Osteocyte (in vitro differentiated cells): Measurements from ENCODE around the gene ATXN1. TPM values are rescaled to one million over a fixed set of nuclear protein-coding genes. Genes with fewer than 3 reads are reported as not detected.

ENCODE experiments used
- DNase-seq: peaks from one replicate; pipeline ENCODE4 v3.0.0; 2021; ENCODE audit warnings: mixed read lengths; ENCODE audit not compliant: unreplicated experiment; ENCODE audit errors: extremely low spot score
- H3K27ac Mint-ChIP-seq: one replicate; pipeline ENCODE4 v1.8.0; 2021; ENCODE audit warnings: mild to moderate bottlenecking, mixed read lengths; ENCODE audit not compliant: unreplicated experiment
- H3K27me3 Mint-ChIP-seq: one replicate; pipeline ENCODE4 v1.8.0; 2021; ENCODE audit warnings: mixed read lengths; ENCODE audit not compliant: unreplicated experiment
- H3K36me3 Mint-ChIP-seq: one replicate; pipeline ENCODE4 v1.8.0; 2021; ENCODE audit warnings: mixed read lengths; ENCODE audit not compliant: unreplicated experiment
- H3K4me1 Mint-ChIP-seq: one replicate; pipeline ENCODE4 v1.8.0; 2021; ENCODE audit warnings: mixed read lengths; ENCODE audit not compliant: unreplicated experiment
- H3K4me3 Mint-ChIP-seq: one replicate; pipeline ENCODE4 v1.8.0; 2021; ENCODE audit warnings: mild to moderate bottlenecking, moderate library complexity, mixed read lengths; ENCODE audit not compliant: unreplicated experiment
- H3K9me3 Mint-ChIP-seq: one replicate; pipeline ENCODE4 v1.8.0; 2021; ENCODE audit warnings: mixed read lengths; ENCODE audit not compliant: unreplicated experiment
- CTCF ChIP-seq: fragments of 200-600 bp; sonication (generic); IDR thresholded peaks from 2 replicates; pipeline ENCODE4 v1.5.0; 2021; ENCODE audit warnings: antibody characterized with exemption, mild to moderate bottlenecking, moderate library complexity
- total RNA-seq: library from RNA; stranded (reverse); gene quantifications from 2 replicates; pipeline ENCODE4 v1.2.1, GENCODE V29; 2021

ATXN1 gene
- total RNA-seq, 1 donor from 2014 or later, result 54.4 TPM

- DNase-seq, result no peak
Observed at GRCh38 chr6:16737925-16738324, 23.3 kb downstream of the ATXN1 start.

GRCh38 chr6:16736856-16737775, 24.1 kb downstream of the ATXN1 start:
- no peak for TF ChIP-seq CTCF
- peak overlapping the region; percentile 79 for H3K27ac Mint-ChIP-seq
- H3K36me3 Mint-ChIP-seq, result peaks cover 20% of the 10 kb centered on the region
- H3K9me3 Mint-ChIP-seq, result no peaks in the 10 kb centered on the region
- H3K4me1 Mint-ChIP-seq, result peaks cover 54% of the 10 kb centered on the region
- DNase-seq, result no peak
- peak overlapping the region; percentile 19 for H3K4me3 Mint-ChIP-seq
- H3K27me3 Mint-ChIP-seq, result no peaks in the 10 kb centered on the region

More at GRCh38 chr6:16737925-16738324, 23.3 kb downstream of the ATXN1 start:
- Mint-ChIP-seq H3K36me3 (peaks cover 20% of the 10 kb centered on the region), H3K4me3 (peak overlapping the region; percentile 19), H3K4me1 (peaks cover 60% of the 10 kb centered on the region), H3K9me3 (no peaks in the 10 kb centered on the region), H3K27me3 (no peaks in the 10 kb centered on the region), H3K27ac (peak overlapping the region; percentile 79)
- TF ChIP-seq CTCF, result no peak

GRCh38 chr6:16735014-16735413, 26.2 kb downstream of the ATXN1 start:
- no peak overlapping the region for H3K4me3 Mint-ChIP-seq
- H3K27ac Mint-ChIP-seq, result no peak overlapping the region
- H3K27me3 Mint-ChIP-seq, result no peaks in the 10 kb centered on the region
- no peaks in the 10 kb centered on the region for H3K9me3 Mint-ChIP-seq
- H3K4me1 Mint-ChIP-seq, result peaks cover 52% of the 10 kb centered on the region
- TF ChIP-seq CTCF, result no peak
- DNase-seq, result no peak
- peaks cover 20% of the 10 kb centered on the region for H3K36me3 Mint-ChIP-seq

GRCh38 chr6:16733085-16733484, 28.2 kb downstream of the ATXN1 start:
- DNase-seq, result no peak
- no peak overlapping the region for H3K27ac Mint-ChIP-seq
- H3K27me3 Mint-ChIP-seq, result no peaks in the 10 kb centered on the region
- peaks cover 46% of the 10 kb centered on the region for H3K4me1 Mint-ChIP-seq
- H3K4me3 Mint-ChIP-seq, result no peak overlapping the region
- H3K9me3 Mint-ChIP-seq, result no peaks in the 10 kb centered on the region
- H3K36me3 Mint-ChIP-seq, result peaks cover 10% of the 10 kb centered on the region
- no peak for TF ChIP-seq CTCF

GRCh38 chr6:16731478-16732051, 29.7 kb downstream of the ATXN1 start:
- H3K27ac Mint-ChIP-seq, result no peak overlapping the region
- H3K9me3 Mint-ChIP-seq, result no peaks in the 10 kb centered on the region
- peaks cover 42% of the 10 kb centered on the region for H3K4me1 Mint-ChIP-seq

More at GRCh38 chr6:16731478-16732051, 29.7 kb downstream of the ATXN1 start:
- TF ChIP-seq CTCF, result no peak
- Mint-ChIP-seq H3K36me3 (peaks cover 10% of the 10 kb centered on the region), H3K27me3 (no peaks in the 10 kb centered on the region), H3K4me3 (no peak overlapping the region)
- DNase-seq, result no peak
